ENCODE data around the gene ZDHHC7.

Gene ZDHHC7

DNA sequence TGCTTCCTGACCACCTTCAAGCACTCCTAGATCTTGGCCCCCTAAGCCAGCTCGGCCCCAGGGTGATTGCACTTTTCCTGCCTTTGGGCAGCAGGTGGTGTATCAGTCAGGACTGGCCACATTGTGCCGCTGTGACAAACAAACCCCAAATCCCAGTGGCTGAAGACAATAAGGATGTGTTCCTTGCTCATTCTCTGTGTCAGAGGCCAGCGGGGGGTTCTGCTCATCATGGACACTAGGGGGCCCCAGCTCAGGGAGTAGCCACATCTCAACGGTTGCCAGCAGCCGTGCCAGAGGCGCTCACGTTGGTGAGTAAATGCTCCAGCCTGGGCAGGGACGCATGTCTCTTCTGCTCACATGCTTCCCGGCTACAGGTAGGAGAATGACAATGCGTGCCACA lies 60.4 kb downstream of the ZDHHC7 start:
- H3K9me3 ChIP-seq: no peaks in the 10 kb centered on the region
- no peak for DNase-seq
- H3K4me3 ChIP-seq: no peak overlapping the region
- H3K36me3 ChIP-seq: no peaks in the 10 kb centered on the region
- no peaks in the 10 kb centered on the region for H3K27me3 ChIP-seq
- TF ChIP-seq, protein P1, sequence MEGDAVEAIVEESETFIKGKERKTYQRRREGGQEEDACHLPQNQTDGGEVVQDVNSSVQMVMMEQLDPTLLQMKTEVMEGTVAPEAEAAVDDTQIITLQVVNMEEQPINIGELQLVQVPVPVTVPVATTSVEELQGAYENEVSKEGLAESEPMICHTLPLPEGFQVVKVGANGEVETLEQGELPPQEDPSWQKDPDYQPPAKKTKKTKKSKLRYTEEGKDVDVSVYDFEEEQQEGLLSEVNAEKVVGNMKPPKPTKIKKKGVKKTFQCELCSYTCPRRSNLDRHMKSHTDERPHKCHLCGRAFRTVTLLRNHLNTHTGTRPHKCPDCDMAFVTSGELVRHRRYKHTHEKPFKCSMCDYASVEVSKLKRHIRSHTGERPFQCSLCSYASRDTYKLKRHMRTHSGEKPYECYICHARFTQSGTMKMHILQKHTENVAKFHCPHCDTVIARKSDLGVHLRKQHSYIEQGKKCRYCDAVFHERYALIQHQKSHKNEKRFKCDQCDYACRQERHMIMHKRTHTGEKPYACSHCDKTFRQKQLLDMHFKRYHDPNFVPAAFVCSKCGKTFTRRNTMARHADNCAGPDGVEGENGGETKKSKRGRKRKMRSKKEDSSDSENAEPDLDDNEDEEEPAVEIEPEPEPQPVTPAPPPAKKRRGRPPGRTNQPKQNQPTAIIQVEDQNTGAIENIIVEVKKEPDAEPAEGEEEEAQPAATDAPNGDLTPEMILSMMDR (IDR thresholded peaks at IDR 0.05): no peak
- no peak overlapping the region for H3K27ac ChIP-seq
- peaks cover 0 to 8% (median 2%) of the 10 kb centered on the region in 4 donors for H3K4me1 ChIP-seq
- intact Hi-C loops (cut with DNase I; ENCODE audit: low total_unique reads): no loop called here

DNA sequence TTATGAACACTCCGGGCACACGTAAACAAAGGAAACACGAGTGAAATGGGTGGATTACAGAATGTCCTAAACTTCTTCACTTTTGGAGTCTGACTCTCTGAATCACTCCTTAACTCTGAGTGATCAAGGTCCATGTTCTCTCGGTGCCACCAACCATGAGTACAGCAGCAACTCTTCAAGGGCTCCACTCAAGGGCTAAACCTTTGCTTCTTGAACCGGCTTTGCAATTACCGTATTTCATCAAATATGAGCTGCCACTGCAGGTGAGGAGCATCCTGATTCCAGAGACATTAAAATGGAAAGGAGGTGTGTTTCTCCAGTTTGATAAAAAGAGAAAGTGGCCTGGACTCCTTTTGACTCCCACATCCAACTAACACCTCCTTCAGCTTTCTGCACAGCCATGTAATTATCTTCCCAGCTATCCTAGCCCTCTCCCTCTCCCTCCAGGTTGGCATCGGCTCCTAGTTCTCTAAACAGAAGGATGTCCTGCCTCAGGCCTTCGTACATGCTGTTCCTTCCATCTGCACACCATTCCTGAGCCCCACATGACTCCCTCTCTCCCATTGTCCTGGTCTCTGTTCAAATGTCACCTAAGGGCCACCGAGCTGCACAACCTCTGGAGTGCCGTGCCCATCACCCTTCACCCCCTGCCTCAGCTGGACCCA lies 61.4 kb downstream of the ZDHHC7 start:
- H3K27me3 ChIP-seq: no peaks in the 10 kb centered on the region
- no peak for DNase-seq
- no peak overlapping the region for H3K27ac ChIP-seq
- intact Hi-C loops (cut with DNase I; ENCODE audit: low total_unique reads): no loop called here
- TF ChIP-seq, protein P1 (IDR thresholded peaks at IDR 0.05): no peak
- H3K4me1 ChIP-seq: peaks cover 0 to 8% (median 2%) of the 10 kb centered on the region in 4 donors
- no peak overlapping the region for H3K4me3 ChIP-seq
- no peaks in the 10 kb centered on the region for H3K36me3 ChIP-seq
- no peaks in the 10 kb centered on the region for H3K9me3 ChIP-seq

- intact Hi-C loops (cut with DNase I; ENCODE audit: low total_unique reads): no loop called here
- no peaks in the 10 kb centered on the region for H3K27me3 ChIP-seq
- H3K4me1 ChIP-seq: peaks cover 0 to 8% (median 2%) of the 10 kb centered on the region in 4 donors
- no peak overlapping the region for H3K27ac ChIP-seq
- no peaks in the 10 kb centered on the region for H3K9me3 ChIP-seq
- TF ChIP-seq, protein P1 (IDR thresholded peaks at IDR 0.05): no peak
- no peak overlapping the region for H3K4me3 ChIP-seq
- H3K36me3 ChIP-seq: no peaks in the 10 kb centered on the region
- DNase-seq: no peak
These were observed 62.3 kb downstream of the ZDHHC7 start for GRCh38 chr16:84948851-84949610.

GRCh38 chr16:84947996-84948850 lies 63.1 kb downstream of the ZDHHC7 start:
- no peak for DNase-seq
- H3K27ac ChIP-seq: no peak overlapping the region
- H3K9me3 ChIP-seq: no peaks in the 10 kb centered on the region
- no peaks in the 10 kb centered on the region for H3K36me3 ChIP-seq
- intact Hi-C loops (cut with DNase I; ENCODE audit: low total_unique reads): no loop called here
- TF ChIP-seq, protein P1 (IDR thresholded peaks at IDR 0.05): no peak
- H3K4me1 ChIP-seq: peaks cover 0 to 8% (median 2%) of the 10 kb centered on the region in 4 donors
- no peaks in the 10 kb centered on the region for H3K27me3 ChIP-seq
- no peak overlapping the region for H3K4me3 ChIP-seq

GRCh38 chr16:84947022-84947421 lies 64.3 kb downstream of the ZDHHC7 start:
- DNase-seq: peak in 1 of 2 donors; percentile 51
- no peak overlapping the region for H3K27ac ChIP-seq

More at GRCh38 chr16:84947022-84947421, 64.3 kb downstream of the ZDHHC7 start:
- H3K9me3 ChIP-seq: no peaks in the 10 kb centered on the region
- H3K27me3 ChIP-seq: no peaks in the 10 kb centered on the region
- no peaks in the 10 kb centered on the region for H3K4me1 ChIP-seq
- H3K4me3 ChIP-seq: no peak overlapping the region
- no peaks in the 10 kb centered on the region for H3K36me3 ChIP-seq
- intact Hi-C loops (cut with DNase I; ENCODE audit: low total_unique reads): no loop called here
- TF ChIP-seq, protein P1 (IDR thresholded peaks at IDR 0.05): no peak

Measured in tibial artery (tissue), 4 donors.